IMR-90 (cell line): ENCODE measurements around the gene SMCHD1. TPM values are rescaled to one million over a fixed set of nuclear protein-coding genes. Genes with fewer than 3 reads are reported as not detected.

ENCODE experiments used
- ATAC-seq: fragments of 200-7000 bp; cut with Tn5 transposase; 2 replicates; pipeline ENCODE4 v1.9.1; 2020; ENCODE audit warnings: low read depth, mild to moderate bottlenecking, moderate library complexity
- BruUV-seq: library from RNA; stranded (reverse); fragments of 400-500 nt; replicated peaks from 2 replicates; lab custom pipeline; 2021; lab: Mats Ljungman, UMichigan
- CTCF ChIA-PET: fragments of 300-600 bp; formaldehyde crosslinking; extraction: SDS; loops from one replicate; lab custom pipeline; 2021; ENCODE audit warnings: antibody characterized with exemption; lab: Yijun Ruan, JAX
- POLR2A ChIA-PET: fragments of 300-600 bp; sonication (Branson Sonifier 250); formaldehyde crosslinking; loops from one replicate; lab custom pipeline; 2022; ENCODE audit warnings: antibody characterized with exemption; ENCODE audit not compliant: unreplicated experiment; lab: Charles Lee
- DNase-seq: peaks from one replicate; pipeline ENCODE4 v3.0.0; 2013
- H2AFZ ChIP-seq: replicated peaks from 2 replicates; pipeline ENCODE3; 2013; ENCODE audit warnings: low read length, mild to moderate bottlenecking; ENCODE audit not compliant: poor library complexity
- H2AK5ac ChIP-seq: 2 replicates; pipeline ENCODE4 v1.6.1; 2013; ENCODE audit warnings: low read depth, low read length, inconsistent platforms
- H2AK9ac ChIP-seq: replicated peaks from 2 replicates; pipeline ENCODE3; 2013; ENCODE audit warnings: mild to moderate bottlenecking, low read depth, low read length, moderate library complexity; ENCODE audit not compliant: poor library complexity
- H2BK120ac ChIP-seq: 2 replicates; pipeline ENCODE4 v1.6.1; 2013; ENCODE audit warnings: low read depth, low read length, inconsistent platforms
- H2BK15ac ChIP-seq: 3 replicates; pipeline ENCODE4 v1.6.1; 2013; ENCODE audit warnings: low read depth, low read length, inconsistent platforms
- H2BK20ac ChIP-seq: 2 replicates; pipeline ENCODE4 v1.6.1; 2013; ENCODE audit warnings: low read depth, mild to moderate bottlenecking, inconsistent platforms, low read length, moderate library complexity
- H2BK5ac ChIP-seq: 2 replicates; pipeline ENCODE4 v1.6.1; 2013; ENCODE audit warnings: mild to moderate bottlenecking, low read depth, low read length, inconsistent platforms; ENCODE audit not compliant: poor library complexity, severe bottlenecking
- H3K14ac ChIP-seq: replicated peaks from 2 replicates; pipeline ENCODE4 v1.6.1; 2013; ENCODE audit warnings: low read depth, low read length, inconsistent platforms
- H3K18ac ChIP-seq: 2 replicates; pipeline ENCODE4 v1.6.1; 2013; ENCODE audit warnings: low read depth, low read length, control low read depth
- H3K23ac ChIP-seq: 2 replicates; pipeline ENCODE4 v1.6.1; 2013; ENCODE audit warnings: low read depth, low read length, inconsistent platforms
- H3K27ac ChIP-seq: 2 replicates; pipeline ENCODE4 v1.5.1; 2013; ENCODE audit warnings: mild to moderate bottlenecking, control low read depth, low read length; ENCODE audit not compliant: insufficient read depth
- H3K27me3 ChIP-seq: 2 replicates; pipeline ENCODE4 v1.6.1; 2013; ENCODE audit warnings: low read length; ENCODE audit not compliant: control insufficient read depth, insufficient read depth
- H3K36me3 ChIP-seq: 2 replicates; pipeline ENCODE4 v1.6.1; 2013; ENCODE audit warnings: low read length, mixed read lengths; ENCODE audit not compliant: control insufficient read depth, insufficient read depth
- H3K4ac ChIP-seq: 2 replicates; pipeline ENCODE4 v1.6.1; 2013; ENCODE audit warnings: low read depth, low read length, inconsistent platforms
- H3K4me1 ChIP-seq: 2 replicates; pipeline ENCODE4 v1.6.1; 2013; ENCODE audit warnings: low read length, mixed read lengths; ENCODE audit not compliant: control insufficient read depth, insufficient read depth
- H3K4me2 ChIP-seq: 2 replicates; pipeline ENCODE4 v1.6.1; 2013; ENCODE audit warnings: low read depth, mild to moderate bottlenecking, control low read depth, low read length, moderate library complexity
- H3K4me3 ChIP-seq: 2 replicates; pipeline ENCODE4 v1.5.1; 2013; ENCODE audit warnings: low read depth, mild to moderate bottlenecking, control low read depth, low read length, moderate library complexity; ENCODE audit not compliant: insufficient read depth
- H3K56ac ChIP-seq: 2 replicates; pipeline ENCODE4 v1.6.1; 2013; ENCODE audit warnings: low read length, inconsistent platforms; ENCODE audit not compliant: insufficient read depth; ENCODE audit errors: extremely low read depth
- H3K79me1 ChIP-seq, 2 experiments: 2 replicates each; pipeline ENCODE4 v1.6.1; 2013; ENCODE audit warnings: low read length in 2 of 2, inconsistent platforms in 1 of 2, low read depth in 1 of 2
- H3K9ac ChIP-seq: 2 replicates; pipeline ENCODE4 v1.6.1; 2013; ENCODE audit warnings: low read depth, low read length, control low read depth
- H3K9me1 ChIP-seq: 2 replicates; pipeline ENCODE4 v1.6.1; 2013; ENCODE audit warnings: low read length, inconsistent platforms; ENCODE audit not compliant: insufficient read depth
- H3K9me3 ChIP-seq: 2 replicates; pipeline ENCODE4 v1.6.1; 2013; ENCODE audit warnings: low read length; ENCODE audit not compliant: control insufficient read depth, insufficient read depth
- H4K20me1 ChIP-seq: 2 replicates; pipeline ENCODE4 v1.6.1; 2013; ENCODE audit warnings: low read length, inconsistent platforms; ENCODE audit not compliant: insufficient read depth
- H4K5ac ChIP-seq: 2 replicates; pipeline ENCODE4 v1.6.1; 2013; ENCODE audit warnings: mild to moderate bottlenecking, low read depth, low read length, control low read depth
- H4K8ac ChIP-seq, 2 experiments: 2 replicates each; pipeline ENCODE4 v1.6.1; 2013; ENCODE audit warnings: low read depth in 2 of 2, low read length in 2 of 2, control low read depth in 1 of 2, inconsistent platforms in 1 of 2
- H4K91ac ChIP-seq: 2 replicates; pipeline ENCODE4 v1.6.1; 2013; ENCODE audit warnings: low read depth, low read length, inconsistent platforms; ENCODE audit not compliant: insufficient read depth
- BHLHE40 ChIP-seq: fragments of 150-350 bp; IDR thresholded peaks from 2 replicates; pipeline ENCODE4 v1.6.1; 2016; ENCODE audit warnings: mild to moderate bottlenecking, low read depth, low read length
- CEBPB ChIP-seq: IDR thresholded peaks from 2 replicates; pipeline ENCODE4 v1.6.1; 2012; ENCODE audit warnings: low read depth, low read length, improper control_type of control experiment
- CHD1 ChIP-seq: IDR thresholded peaks from 2 replicates; pipeline ENCODE4 v1.6.1; 2012; ENCODE audit warnings: low read depth, low read length, improper control_type of control experiment
- MAZ ChIP-seq: IDR thresholded peaks from 2 replicates; pipeline ENCODE4 v1.6.1; 2012; ENCODE audit warnings: low read depth, mild to moderate bottlenecking, low read length, improper control_type of control experiment, moderate library complexity, borderline replicate concordance
- MXI1 ChIP-seq: IDR thresholded peaks from 2 replicates; pipeline ENCODE4 v1.6.1; 2012; ENCODE audit warnings: low read depth, mild to moderate bottlenecking, low read length, moderate library complexity, borderline replicate concordance
- NFE2L2 ChIP-seq: fragments of 150-350 bp; IDR thresholded peaks from 2 replicates; pipeline ENCODE4 v1.6.1; 2016; ENCODE audit warnings: low read depth, mild to moderate bottlenecking, low read length
- SMC3 ChIP-seq: fragments of 150-350 bp; IDR thresholded peaks from 2 replicates; pipeline ENCODE4 v1.6.1; 2016; ENCODE audit warnings: low read depth, mild to moderate bottlenecking, antibody characterized with exemption, low read length, moderate library complexity
- WGBS, 2 experiments: methylation state at CpG; one replicate each; pipeline versions ENCODE4 v1.1.5 to v1.1.7; 2013; ENCODE audit warnings: missing lambda C conversion rate in 2 of 2; ENCODE audit not compliant: insufficient read length in 1 of 2; ENCODE audit errors: extremely low coverage in 2 of 2; 5-methylcytosine and 5-hydroxymethylcytosine counted together
- dilution Hi-C: fragments of 300-500 bp; cut with HindIII; formaldehyde crosslinking; loops from one replicate; pipeline ENCODE4 v1.14.3; 2018; ENCODE audit warnings: low sequenced_read_pairs; ENCODE audit not compliant: unreplicated experiment
- in situ Hi-C: fragments of 300-500 bp; cut with MboI; formaldehyde crosslinking; loops from 3 replicates; pipeline ENCODE4 v1.14.3; 2019; ENCODE audit warnings: low sequenced_read_pairs, inconsistent platforms, mixed read lengths
- intact Hi-C: fragments of 100-400 bp; cut with micrococcal nuclease; formaldehyde crosslinking; loops from 2 replicates; pipeline ENCODE4 v1.10.0; 2022
- polyA plus RNA-seq, 3 experiments: library from polyadenylated mRNA; depleted of rRNA; stranded (reverse); fragments of >200 nt; gene quantifications; 2 replicates each; pipeline ENCODE4 v1.2.3, GENCODE V29; 2012; ENCODE audit warnings: low replicate concordance in 1 of 3
- total RNA-seq: library from RNA; depleted of rRNA; stranded (reverse); fragments of >200 nt; gene quantifications from 2 replicates; pipeline ENCODE4 v1.2.3, GENCODE V29; 2012

Gene SMCHD1
- total and polyA plus RNA-seq, 2 of the 4 experiments (the other 2 are of a cell fraction) = 14.8 to 47.3 TPM

GRCh38 chr18:2699001-2699400 lies 43.5 kb downstream of the SMCHD1 start:
- no peak overlapping the region for H4K91ac ChIP-seq
- H2BK5ac ChIP-seq = no peak overlapping the region
- 100% methylated on average over 1 of the region's 3 CpGs; no CpG with 5 or more reads in 1 of the 2 experiments for WGBS, 2 experiments
- no peaks in the 10 kb centered on the region for H3K9me3 ChIP-seq
- no peak overlapping the region for H3K23ac ChIP-seq
- no peak overlapping the region for H3K27ac ChIP-seq
- H3K9ac ChIP-seq = no peak overlapping the region
- H3K4ac ChIP-seq = no peak overlapping the region
- no peak overlapping the region for H3K14ac ChIP-seq
- no peak overlapping the region for H2AFZ ChIP-seq
- in situ Hi-C loops = no loop called here
- BruUV-seq = no TSS peak
- H2BK120ac ChIP-seq = no peak overlapping the region
- H3K4me2 ChIP-seq = no peak overlapping the region
- ChIA-PET CTCF (no interaction called here), POLR2A (no interaction called here)
- no peak overlapping the region for H3K4me3 ChIP-seq
- no peak overlapping the region for H2AK5ac ChIP-seq
- H2AK9ac ChIP-seq = no peak overlapping the region
- no peak for TF ChIP-seq CEBPB
- no peak for TF ChIP-seq BHLHE40
- no peak for TF ChIP-seq MXI1
- no peak for TF ChIP-seq CHD1
- TF ChIP-seq NFE2L2 = no peak
- no peak for TF ChIP-seq SMC3
- no peak for TF ChIP-seq MAZ
- no peak overlapping the region for H4K8ac ChIP-seq
- no peaks in the 10 kb centered on the region for H3K27me3 ChIP-seq
- H3K56ac ChIP-seq = no peak overlapping the region; the same call in 1 of the 2 replicates
- H2BK20ac ChIP-seq = no peak overlapping the region
- no peak overlapping the region for H3K18ac ChIP-seq
- dilution Hi-C loops = no loop called here
- ATAC-seq = no peak
- peaks cover 15 to 27% of the 10 kb centered on the region in 2 experiments for H3K79me1 ChIP-seq
- peaks cover 33% of the 10 kb centered on the region for H3K36me3 ChIP-seq
- intact Hi-C loops = no loop called here
- H3K9me1 ChIP-seq = peaks cover 3% of the 10 kb centered on the region; the same call in 1 of the 2 replicates
- H4K5ac ChIP-seq = no peak overlapping the region
- H4K20me1 ChIP-seq = no peaks in the 10 kb centered on the region
- DNase-seq = no peak
- no peaks in the 10 kb centered on the region for H3K4me1 ChIP-seq
- H2BK15ac ChIP-seq = no peak overlapping the region
